ENCODE results near the gene GRIN3B. TPM values are rescaled to one million over a fixed set of nuclear protein-coding genes. Genes with fewer than 3 reads are reported as not detected.

GRIN3B gene
- total and polyA plus RNA-seq, 10 of the 15 experiments (the other 5 are each of a cell fraction or from before 2014, with no cell fraction given): 0.15 TPM; not detected in 9

DNA sequence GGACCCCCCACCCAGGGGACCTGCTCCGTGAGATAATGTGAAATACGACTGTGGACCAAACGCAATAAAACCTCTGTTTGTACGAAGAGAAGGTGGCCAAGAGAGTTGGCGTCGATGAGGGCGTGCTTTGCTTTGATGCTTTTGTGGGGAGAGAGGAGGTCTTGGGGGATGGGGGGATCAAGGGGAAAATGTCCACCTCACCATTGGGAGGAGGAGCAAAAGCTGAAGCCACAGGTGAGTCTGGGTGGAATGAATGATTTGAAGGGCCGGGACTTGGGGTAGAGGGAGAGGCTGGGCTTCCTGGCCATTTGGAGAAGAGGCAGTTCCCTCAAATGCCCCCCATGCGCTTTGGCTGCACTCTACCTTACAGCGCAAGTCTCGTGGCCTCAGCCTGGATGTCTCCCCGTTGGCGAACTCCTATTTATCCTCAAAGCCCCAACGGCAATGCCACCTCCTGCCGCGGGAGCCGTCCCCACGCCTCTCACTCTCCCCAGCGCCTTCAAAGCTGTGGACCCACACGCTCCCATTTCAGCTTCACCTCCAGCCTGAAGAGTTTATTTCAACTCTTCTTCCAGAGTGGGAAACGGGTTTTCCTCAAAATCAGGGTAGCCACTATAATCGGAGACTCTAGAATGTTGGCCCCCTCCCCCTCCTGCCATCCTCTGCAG lies 38.9 kb downstream of the GRIN3B start (continued):
- TF ChIP-seq BRCA1 (IDR thresholded peaks at IDR 0.05; ENCODE audit: low read depth, low read length) (no peak), SUPT20H (IDR thresholded peaks at IDR 0.05; ENCODE audit: borderline replicate concordance, control insufficient read depth, low read depth, low read length) (no peak)
- TF ChIP-seq, protein P1, sequence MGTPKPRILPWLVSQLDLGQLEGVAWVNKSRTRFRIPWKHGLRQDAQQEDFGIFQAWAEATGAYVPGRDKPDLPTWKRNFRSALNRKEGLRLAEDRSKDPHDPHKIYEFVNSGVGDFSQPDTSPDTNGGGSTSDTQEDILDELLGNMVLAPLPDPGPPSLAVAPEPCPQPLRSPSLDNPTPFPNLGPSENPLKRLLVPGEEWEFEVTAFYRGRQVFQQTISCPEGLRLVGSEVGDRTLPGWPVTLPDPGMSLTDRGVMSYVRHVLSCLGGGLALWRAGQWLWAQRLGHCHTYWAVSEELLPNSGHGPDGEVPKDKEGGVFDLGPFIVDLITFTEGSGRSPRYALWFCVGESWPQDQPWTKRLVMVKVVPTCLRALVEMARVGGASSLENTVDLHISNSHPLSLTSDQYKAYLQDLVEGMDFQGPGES (IDR thresholded peaks at IDR 0.05): no peak

DNA sequence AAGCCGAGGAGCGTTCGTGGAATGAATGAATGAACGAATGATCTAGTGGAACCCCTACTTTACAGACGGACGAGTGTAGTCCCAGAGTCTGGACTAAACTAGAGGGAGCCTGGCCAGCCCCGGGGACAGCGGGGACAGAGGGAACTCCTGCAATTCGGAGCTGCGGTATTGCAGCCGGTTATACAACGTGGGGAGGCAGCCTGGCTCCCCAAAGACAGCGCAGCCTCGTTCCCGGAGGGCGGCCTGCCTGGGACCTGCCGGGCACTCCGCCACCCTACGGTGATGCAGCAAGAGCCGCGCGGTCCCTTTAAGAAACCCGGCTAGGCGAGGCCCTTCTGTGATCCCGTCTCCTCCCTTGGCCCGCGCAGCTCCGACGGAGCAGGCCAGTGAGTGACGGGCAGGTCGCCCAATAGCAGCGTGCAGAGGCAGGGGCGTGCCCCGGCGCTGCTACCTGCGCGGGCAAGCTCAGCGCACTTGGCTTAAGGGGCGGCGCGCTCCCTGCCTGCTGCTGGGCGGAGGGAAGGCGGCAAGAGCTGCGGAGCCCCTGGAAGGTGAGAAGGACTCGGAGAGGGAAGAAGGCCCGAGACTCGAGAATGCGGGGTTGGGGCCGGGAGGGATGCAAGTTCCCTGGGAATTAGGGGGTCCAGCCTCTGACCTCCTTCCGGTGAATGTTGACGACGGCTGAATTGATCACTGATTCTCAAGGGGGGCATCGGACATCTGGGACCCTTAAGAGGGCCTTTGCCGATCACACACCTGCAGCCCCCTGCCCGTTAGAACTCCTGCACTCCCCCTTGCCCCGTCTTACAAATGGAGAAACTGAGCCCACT lies 39.6 kb downstream of the GRIN3B start, which contains the start of gene ABCA7:
Gene ABCA7 (plus strand): TSS at position 462 of the 830 bp plus-strand sequence. CDS start 1,255 bp downstream, outside the sequence.
- Histone ChIP-seq H3K27ac (ENCODE audit: control insufficient read depth, insufficient read depth) (peak within 1 kb of the TSS; percentile 78), H3K27me3 (replicated peaks in 1 of 2; ENCODE audit: control insufficient read depth in 2 of 2, insufficient read depth in 2 of 2, low read length in 1 of 2) (no peaks in the 10 kb centered on the region), H3K36me3 (ENCODE audit: control insufficient read depth in 2 of 2, insufficient read depth in 2 of 2, low read length in 1 of 2) (peaks cover 7 to 8% of the 10 kb centered on the region in 2 experiments; a peak in 3 of 4 replicates), H3K4me1 (ENCODE audit: control insufficient read depth, insufficient read depth, low read length) (peaks cover 38% of the 10 kb centered on the region), H2AFZ (ENCODE audit: control insufficient read depth, low read depth, low read length) (peak within 1 kb of the TSS; percentile 71), H3K9me3 (replicated peaks; ENCODE audit: control insufficient read depth, insufficient read depth, low read length) (no peaks in the 10 kb centered on the region; the same call in 2 of the 3 replicates), H3K79me2 (ENCODE audit: control insufficient read depth, insufficient read depth, low read length) (peaks cover 3% of the 10 kb centered on the region; the same call in 1 of the 2 replicates), H3K4me2 (ENCODE audit: control insufficient read depth, insufficient read depth) (peak within 1 kb of the TSS; percentile 73), H4K20me1 (ENCODE audit: control insufficient read depth, insufficient read depth) (no peaks in the 10 kb centered on the region), H3K4me3 (peak within 1 kb of the TSS; percentile 79), H3K9ac (ENCODE audit: control insufficient read depth, insufficient read depth, low read length) (peak within 1 kb of the TSS; percentile 81)
- ChIA-PET RAD21 (ENCODE audit: unreplicated experiment) (interaction anchor here (0.8 to 4.5 kb wide), 6 partner anchors 12 to 92 kb away, joined by 3 to 39 read pairs (median 4); partner anchors contain the start of genes ARHGAP45 and CNN2), CTCF (interaction anchor here (0.9 to 2.3 kb wide), 5 partner anchors 18 to 229 kb away, joined by 3 to 10 read pairs (median 3); partner anchors contain the start of gene CIRBP), SMC1A (ENCODE audit: uncharacterized antibody, unreplicated experiment) (interaction anchor here (1.3 to 5.9 kb wide), 5 partner anchors 12 to 63 kb away, joined by 3 to 22 read pairs (median 4); partner anchors contain the start of gene CNN2), POLR2A (interaction anchor here (0.6 to 6.3 kb wide), 9 partner anchors 9 to 147 kb away, joined by 3 to 83 read pairs (median 6); partner anchors contain the start of genes ARHGAP45, CNN2 and RNU6-2)
- ATAC-seq (peak; percentile 90), FAIRE-seq (peak; percentile 98), DNase-seq (ENCODE audit: low read depth, low spot score) (peak; percentile 93)
- in situ Hi-C loops (cut with MboI) (no loop called here), intact Hi-C loops (cut with micrococcal nuclease; ENCODE audit: unreplicated experiment) (loop anchor here (2.0 kb wide), 1 partner anchor 23 kb away; no protein-coding TSS in a partner anchor)
- BruUV-seq (replicated peaks): no TSS peak
- WGBS (ENCODE audit: insufficient coverage, insufficient replicate concordance, low lambda C conversion rate, missing lambda C conversion rate): under 1% methylated on average over 51 of the region's 56 CpGs
- no peak for TF ChIP-seq EED (IDR thresholded peaks at IDR 0.05; ENCODE audit: low read depth)
- TF ChIP-seq, protein P1 (IDR thresholded peaks at IDR 0.05): peak; percentile 95
- 0 out of 2 replicates have a peak, but pooled peaks have one; percentile 18 for TF ChIP-seq NBN (IDR thresholded peaks at IDR 0.05)
- no peak for TF ChIP-seq FOXM1 (IDR thresholded peaks at IDR 0.05; ENCODE audit: low read depth, low read length)
- no peak for TF ChIP-seq SREBF2 (IDR thresholded peaks at IDR 0.05; ENCODE audit: low read length)
- TF ChIP-seq, protein P2, sequence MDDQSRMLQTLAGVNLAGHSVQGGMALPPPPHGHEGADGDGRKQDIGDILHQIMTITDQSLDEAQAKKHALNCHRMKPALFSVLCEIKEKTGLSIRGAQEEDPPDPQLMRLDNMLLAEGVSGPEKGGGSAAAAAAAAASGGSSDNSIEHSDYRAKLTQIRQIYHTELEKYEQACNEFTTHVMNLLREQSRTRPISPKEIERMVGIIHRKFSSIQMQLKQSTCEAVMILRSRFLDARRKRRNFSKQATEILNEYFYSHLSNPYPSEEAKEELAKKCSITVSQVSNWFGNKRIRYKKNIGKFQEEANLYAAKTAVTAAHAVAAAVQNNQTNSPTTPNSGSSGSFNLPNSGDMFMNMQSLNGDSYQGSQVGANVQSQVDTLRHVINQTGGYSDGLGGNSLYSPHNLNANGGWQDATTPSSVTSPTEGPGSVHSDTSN (IDR thresholded peaks at IDR 0.05; ENCODE audit: insufficient replicate concordance, low read depth, low read length): peak; percentile 99
- TF ChIP-seq, protein P3, sequence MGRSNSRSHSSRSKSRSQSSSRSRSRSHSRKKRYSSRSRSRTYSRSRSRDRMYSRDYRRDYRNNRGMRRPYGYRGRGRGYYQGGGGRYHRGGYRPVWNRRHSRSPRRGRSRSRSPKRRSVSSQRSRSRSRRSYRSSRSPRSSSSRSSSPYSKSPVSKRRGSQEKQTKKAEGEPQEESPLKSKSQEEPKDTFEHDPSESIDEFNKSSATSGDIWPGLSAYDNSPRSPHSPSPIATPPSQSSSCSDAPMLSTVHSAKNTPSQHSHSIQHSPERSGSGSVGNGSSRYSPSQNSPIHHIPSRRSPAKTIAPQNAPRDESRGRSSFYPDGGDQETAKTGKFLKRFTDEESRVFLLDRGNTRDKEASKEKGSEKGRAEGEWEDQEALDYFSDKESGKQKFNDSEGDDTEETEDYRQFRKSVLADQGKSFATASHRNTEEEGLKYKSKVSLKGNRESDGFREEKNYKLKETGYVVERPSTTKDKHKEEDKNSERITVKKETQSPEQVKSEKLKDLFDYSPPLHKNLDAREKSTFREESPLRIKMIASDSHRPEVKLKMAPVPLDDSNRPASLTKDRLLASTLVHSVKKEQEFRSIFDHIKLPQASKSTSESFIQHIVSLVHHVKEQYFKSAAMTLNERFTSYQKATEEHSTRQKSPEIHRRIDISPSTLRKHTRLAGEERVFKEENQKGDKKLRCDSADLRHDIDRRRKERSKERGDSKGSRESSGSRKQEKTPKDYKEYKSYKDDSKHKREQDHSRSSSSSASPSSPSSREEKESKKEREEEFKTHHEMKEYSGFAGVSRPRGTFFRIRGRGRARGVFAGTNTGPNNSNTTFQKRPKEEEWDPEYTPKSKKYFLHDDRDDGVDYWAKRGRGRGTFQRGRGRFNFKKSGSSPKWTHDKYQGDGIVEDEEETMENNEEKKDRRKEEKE (IDR thresholded peaks at IDR 0.05): 0 out of 2 replicates have a peak, but pooled peaks have one; percentile 11
- TF ChIP-seq JUND (IDR thresholded peaks at IDR 0.05; ENCODE audit: low read depth, low read length): no peak

Data from GM12878 (cell line).